Progenitor cell of endocrine pancreas (in vitro differentiated cells): ENCODE data around the gene FKRP. TPM values are rescaled to one million over a fixed set of nuclear protein-coding genes. Genes with fewer than 3 reads are reported as not detected.

Experiments
- DNase-seq: peaks from one replicate; pipeline ENCODE4 v3.0.0; 2021; ENCODE audit warnings: low spot score; ENCODE audit not compliant: unreplicated experiment
- H3K27ac Mint-ChIP-seq: 2 replicates; pipeline ENCODE4 v1.8.0; 2021; ENCODE audit warnings: mild to moderate bottlenecking, moderate library complexity, mixed read lengths
- H3K27me3 Mint-ChIP-seq: 2 replicates; pipeline ENCODE4 v1.8.0; 2021; ENCODE audit warnings: mixed read lengths
- H3K36me3 Mint-ChIP-seq: 2 replicates; pipeline ENCODE4 v1.8.0; 2022; ENCODE audit warnings: mixed read lengths; ENCODE audit not compliant: insufficient read depth
- H3K4me1 Mint-ChIP-seq: 2 replicates; pipeline ENCODE4 v1.8.0; 2021; ENCODE audit warnings: low read depth, mixed read lengths
- H3K4me3 Mint-ChIP-seq: 2 replicates; pipeline ENCODE4 v1.8.0; 2021; ENCODE audit warnings: low read depth, mild to moderate bottlenecking, moderate library complexity, mixed read lengths
- H3K9me3 Mint-ChIP-seq: 2 replicates; pipeline ENCODE4 v1.8.0; 2021; ENCODE audit warnings: low read depth, mixed read lengths
- long read RNA-seq: library from polyadenylated mRNA; unstranded; transcript quantifications from one replicate; pipeline ENCODE4 v2.0.0, GENCODE V29; 2020
- total RNA-seq: library from RNA; stranded (reverse); gene quantifications from 2 replicates; pipeline ENCODE4 v1.2.1, GENCODE V29; 2021
- TF ChIP-seq, protein P1 (sequence below): fragments of 200-600 bp; sonication (generic); IDR thresholded peaks from one replicate; pipeline ENCODE4 v1.5.0; 2021; ENCODE audit warnings: antibody characterized with exemption, mild to moderate bottlenecking; ENCODE audit not compliant: unreplicated experiment

FKRP gene, protein sequence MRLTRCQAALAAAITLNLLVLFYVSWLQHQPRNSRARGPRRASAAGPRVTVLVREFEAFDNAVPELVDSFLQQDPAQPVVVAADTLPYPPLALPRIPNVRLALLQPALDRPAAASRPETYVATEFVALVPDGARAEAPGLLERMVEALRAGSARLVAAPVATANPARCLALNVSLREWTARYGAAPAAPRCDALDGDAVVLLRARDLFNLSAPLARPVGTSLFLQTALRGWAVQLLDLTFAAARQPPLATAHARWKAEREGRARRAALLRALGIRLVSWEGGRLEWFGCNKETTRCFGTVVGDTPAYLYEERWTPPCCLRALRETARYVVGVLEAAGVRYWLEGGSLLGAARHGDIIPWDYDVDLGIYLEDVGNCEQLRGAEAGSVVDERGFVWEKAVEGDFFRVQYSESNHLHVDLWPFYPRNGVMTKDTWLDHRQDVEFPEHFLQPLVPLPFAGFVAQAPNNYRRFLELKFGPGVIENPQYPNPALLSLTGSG
- 42.9 and 44.1 TPM in 2 replicates for total RNA-seq
- long read RNA-seq, partial matches to known transcripts = 0 of 5 reads
- long read RNA-seq, other reads (novel, unspliced or antisense) = 5 of 5 reads

DNA sequence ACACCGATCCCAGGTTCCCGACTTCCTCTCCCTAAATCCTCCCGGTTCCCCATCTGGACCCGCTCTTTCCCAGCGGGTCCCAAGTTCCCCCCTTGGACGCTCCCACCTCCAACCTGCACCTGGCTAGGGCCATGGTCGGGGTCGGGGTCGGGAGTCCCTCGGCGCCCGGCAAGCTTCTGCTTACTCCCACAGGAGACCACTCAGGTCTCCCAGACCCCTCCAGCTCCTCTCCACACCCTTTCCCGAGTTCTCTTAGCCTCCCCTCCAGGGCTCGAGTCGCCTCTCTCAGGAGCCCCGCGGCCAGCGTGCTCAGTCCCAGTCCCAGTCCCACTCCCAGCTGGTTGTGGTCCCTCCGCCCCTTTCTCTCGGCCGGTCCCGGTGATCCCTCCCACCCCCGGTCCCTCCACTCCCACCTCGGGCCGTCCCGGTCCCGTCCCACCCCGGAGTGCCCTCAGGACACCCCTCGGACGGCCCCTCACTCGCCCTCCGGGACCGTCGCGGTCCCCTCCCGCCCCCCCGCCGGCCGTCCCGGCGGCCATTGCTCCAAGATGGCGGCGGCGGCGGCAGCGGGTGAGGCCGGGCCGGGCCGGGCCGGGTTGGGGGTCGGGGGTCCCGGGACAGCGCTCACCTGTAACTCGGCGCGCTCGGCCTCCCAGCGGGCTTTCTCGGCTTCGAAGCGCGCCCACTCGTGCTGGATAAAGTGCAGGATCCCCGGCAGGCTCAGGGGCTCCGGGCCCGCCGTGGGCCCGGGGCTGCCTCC lies at the start of gene FKRP:
TSS of gene FKRP (plus strand) at position 537 of the 760 bp plus-strand sequence. CDS start 9,394 bp downstream, outside the sequence.
- no peaks in the 10 kb centered on the region for H3K27me3 Mint-ChIP-seq
- H3K27ac Mint-ChIP-seq = peak within 1 kb of the TSS; percentile 96
- DNase-seq = no peak
- no peaks in the 10 kb centered on the region for H3K9me3 Mint-ChIP-seq
- peaks cover 14% of the 10 kb centered on the region for H3K4me1 Mint-ChIP-seq
- peak within 1 kb of the TSS; percentile 97 for H3K4me3 Mint-ChIP-seq
- TF ChIP-seq, protein P1, sequence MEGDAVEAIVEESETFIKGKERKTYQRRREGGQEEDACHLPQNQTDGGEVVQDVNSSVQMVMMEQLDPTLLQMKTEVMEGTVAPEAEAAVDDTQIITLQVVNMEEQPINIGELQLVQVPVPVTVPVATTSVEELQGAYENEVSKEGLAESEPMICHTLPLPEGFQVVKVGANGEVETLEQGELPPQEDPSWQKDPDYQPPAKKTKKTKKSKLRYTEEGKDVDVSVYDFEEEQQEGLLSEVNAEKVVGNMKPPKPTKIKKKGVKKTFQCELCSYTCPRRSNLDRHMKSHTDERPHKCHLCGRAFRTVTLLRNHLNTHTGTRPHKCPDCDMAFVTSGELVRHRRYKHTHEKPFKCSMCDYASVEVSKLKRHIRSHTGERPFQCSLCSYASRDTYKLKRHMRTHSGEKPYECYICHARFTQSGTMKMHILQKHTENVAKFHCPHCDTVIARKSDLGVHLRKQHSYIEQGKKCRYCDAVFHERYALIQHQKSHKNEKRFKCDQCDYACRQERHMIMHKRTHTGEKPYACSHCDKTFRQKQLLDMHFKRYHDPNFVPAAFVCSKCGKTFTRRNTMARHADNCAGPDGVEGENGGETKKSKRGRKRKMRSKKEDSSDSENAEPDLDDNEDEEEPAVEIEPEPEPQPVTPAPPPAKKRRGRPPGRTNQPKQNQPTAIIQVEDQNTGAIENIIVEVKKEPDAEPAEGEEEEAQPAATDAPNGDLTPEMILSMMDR = no peak
- peaks cover 5% of the 10 kb centered on the region for H3K36me3 Mint-ChIP-seq

DNA sequence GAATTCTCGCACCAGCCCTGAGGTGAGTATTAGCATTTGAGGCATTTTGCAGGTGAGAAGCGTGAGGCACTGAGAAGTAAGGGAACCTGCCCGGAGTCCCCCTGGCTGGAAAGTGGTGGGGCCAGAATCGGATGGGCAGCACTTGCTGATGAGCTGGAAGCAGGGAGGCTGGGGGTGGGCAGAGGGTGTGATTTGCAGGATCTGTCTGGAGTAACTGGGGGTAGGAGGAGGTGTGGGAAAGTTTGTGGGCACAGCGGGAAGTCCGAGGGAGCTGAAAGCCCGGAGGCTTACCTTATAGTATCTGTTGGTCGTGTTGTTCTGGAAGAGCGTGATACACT lies 49.0 kb upstream of the FKRP start:
- H3K27ac Mint-ChIP-seq = no peak overlapping the region
- H3K36me3 Mint-ChIP-seq = peaks cover 40% of the 10 kb centered on the region
- no peaks in the 10 kb centered on the region for H3K9me3 Mint-ChIP-seq
- no peaks in the 10 kb centered on the region for H3K27me3 Mint-ChIP-seq
- no peaks in the 10 kb centered on the region for H3K4me1 Mint-ChIP-seq
- DNase-seq = no peak
- TF ChIP-seq, protein P1 = no peak
- H3K4me3 Mint-ChIP-seq = no peak overlapping the region

DNA sequence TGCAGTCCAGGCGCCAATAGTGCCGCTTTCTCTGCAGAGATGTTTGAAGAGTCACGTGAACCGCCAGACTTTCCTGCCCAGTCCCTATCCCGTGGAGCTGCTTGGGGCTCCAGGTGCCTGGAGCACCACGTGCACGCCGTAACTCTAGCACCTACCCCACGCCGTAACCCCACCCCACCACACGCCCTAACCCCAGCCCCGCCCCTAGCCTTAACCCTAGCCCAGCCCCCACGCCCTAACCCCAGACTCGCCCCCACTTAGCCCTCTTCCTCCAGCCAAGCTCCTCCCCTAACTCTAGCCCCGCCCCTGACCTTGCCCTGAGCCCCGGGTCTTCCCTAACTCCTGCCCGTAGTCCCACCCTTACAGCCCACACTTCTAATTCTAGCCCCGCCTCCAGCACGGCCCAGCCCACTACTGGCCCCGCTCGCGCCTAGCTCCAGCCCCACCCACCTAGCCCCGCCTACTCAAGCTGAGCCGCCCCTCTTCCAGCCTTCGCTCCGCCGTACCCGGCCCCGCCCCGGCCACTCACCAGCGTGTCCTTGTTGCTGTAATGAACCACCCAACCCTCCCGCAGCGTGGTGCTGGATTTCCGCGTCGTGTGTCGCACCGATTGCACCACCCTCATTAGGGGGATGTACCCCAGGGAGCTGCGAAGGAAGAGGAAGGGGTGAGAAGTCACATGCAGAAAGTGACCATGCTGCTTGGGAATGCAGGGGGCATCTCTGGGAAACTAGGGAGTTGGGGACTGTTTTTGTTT lies 48.5 kb upstream of the FKRP start:
- Mint-ChIP-seq H3K27me3 (no peaks in the 10 kb centered on the region), H3K4me3 (no peak overlapping the region), H3K27ac (no peak overlapping the region), H3K36me3 (peaks cover 37% of the 10 kb centered on the region), H3K9me3 (no peaks in the 10 kb centered on the region), H3K4me1 (no peaks in the 10 kb centered on the region)
- peak; percentile 63 for DNase-seq
- TF ChIP-seq, protein P1 = no peak

GRCh38 chr19:46698395-46699321 lies 47.2 kb upstream of the FKRP start:
- H3K27ac Mint-ChIP-seq = peak overlapping the region; percentile 63
- H3K27me3 Mint-ChIP-seq = no peaks in the 10 kb centered on the region
- H3K36me3 Mint-ChIP-seq = peaks cover 31% of the 10 kb centered on the region
- no peaks in the 10 kb centered on the region for H3K9me3 Mint-ChIP-seq
- TF ChIP-seq, protein P1 = no peak
- no peak for DNase-seq
- H3K4me1 Mint-ChIP-seq = no peaks in the 10 kb centered on the region
- H3K4me3 Mint-ChIP-seq = no peak overlapping the region
